ENCODE measurements around the gene ZXDC.

- TF ChIP-seq CTCF (IDR thresholded peaks at IDR 0.05; ENCODE audit: low read depth, low read length, poor library complexity, severe bottlenecking) (no peak), EZH2phosphoT487 (IDR thresholded peaks at IDR 0.05; ENCODE audit: borderline replicate concordance, low read length) (no peak)
Measured at GRCh38 chr3:126472277-126473006, 3.2 kb downstream of the ZXDC start.

All from DOHH2 (cell line).